GM21528 (cell line): ENCODE measurements around the gene CDC23.
"Not testable (repeated sequence)": the region's sequence is repeated elsewhere in the genome, so short reads cannot be mapped to it uniquely, and the experiment has no call there.

ENCODE experiments used
- ATAC-seq: cut with Tn5 transposase; IDR thresholded peaks from one replicate; pipeline ENCODE4 v1.9.1; 2021; ENCODE audit warnings: mild to moderate bottlenecking, moderate library complexity; ENCODE audit not compliant: unreplicated experiment, low FRiP score

Gene CDC23

DNA sequence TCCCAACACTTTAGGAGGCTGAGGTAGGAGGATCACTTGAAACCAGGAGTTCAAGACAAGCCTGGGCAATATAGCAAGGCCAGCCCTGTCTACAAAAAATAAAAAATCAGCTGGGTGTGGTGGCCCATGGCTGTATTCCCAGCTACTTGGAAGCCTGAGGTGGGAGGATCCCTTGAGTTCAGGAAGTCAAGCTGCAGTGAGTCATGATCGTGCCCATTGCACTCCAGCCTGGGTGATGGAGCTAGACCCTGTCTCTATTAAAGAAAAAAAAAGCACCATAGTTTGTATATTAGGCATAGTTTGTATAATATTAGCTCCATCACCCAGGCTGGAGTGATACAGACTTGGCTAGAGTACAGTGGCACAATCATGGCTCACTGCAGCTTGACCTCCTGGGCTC lies 64.3 kb downstream of the CDC23 start:
- ATAC-seq = no peak

DNA sequence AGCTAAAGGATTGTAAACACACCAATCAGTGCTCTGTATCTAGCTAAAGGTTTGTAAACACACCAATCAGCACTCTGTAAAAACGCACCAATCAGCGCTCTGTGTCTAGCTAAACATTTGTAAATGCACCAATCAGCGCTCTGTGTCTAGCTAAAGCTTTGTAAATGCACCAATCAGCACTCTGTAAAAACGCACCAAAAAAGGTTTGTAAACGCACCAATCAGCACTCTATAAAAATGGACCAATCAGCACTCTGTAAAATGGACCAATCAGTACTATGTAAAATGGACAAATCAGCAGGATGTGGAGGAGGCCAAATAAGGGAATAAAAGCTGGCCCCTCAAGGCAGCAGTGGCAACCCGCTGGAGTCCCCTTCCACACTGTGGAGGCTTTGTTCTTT lies 69.5 kb downstream of the CDC23 start:
- not testable (repeated sequence) for ATAC-seq

DNA sequence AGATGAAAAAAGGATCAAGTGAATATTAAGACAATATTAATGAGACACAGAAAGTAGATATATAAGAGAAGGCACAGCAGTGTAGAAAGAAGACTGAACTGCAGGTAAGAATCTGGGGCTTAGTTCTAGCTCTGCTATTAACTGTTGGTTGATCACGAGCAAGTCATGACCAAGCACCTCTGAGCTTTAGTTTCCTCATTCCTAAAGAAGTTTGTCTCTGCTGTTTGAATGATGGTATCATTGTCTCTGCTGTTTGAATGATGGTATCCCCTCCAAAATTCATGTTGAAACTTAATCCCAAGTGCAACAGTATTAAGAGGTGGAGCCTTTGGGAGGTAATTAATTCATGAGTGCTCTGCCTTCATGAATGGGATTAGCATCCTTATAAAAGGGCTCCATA lies 71.4 kb downstream of the CDC23 start:
- ATAC-seq = no peak

DNA sequence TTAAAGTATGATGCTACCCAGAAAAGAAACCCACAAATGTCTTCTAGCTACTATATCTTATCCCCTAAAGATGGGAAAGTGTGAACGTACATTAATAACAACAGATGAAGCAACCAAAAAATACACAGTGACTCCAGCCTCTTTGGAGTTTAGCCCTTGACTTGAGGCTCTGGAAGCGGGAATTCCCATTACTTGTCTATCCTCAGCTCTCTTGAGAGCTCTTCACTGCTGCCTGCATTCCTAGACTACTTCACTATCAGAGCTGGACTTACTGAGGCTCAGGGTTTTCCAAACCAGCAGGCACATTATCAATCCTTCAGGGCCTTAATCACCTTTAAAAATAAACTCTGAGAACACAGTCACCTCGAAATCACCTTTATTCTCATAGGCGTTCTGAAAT lies 72.9 kb downstream of the CDC23 start:
- ATAC-seq = no peak

DNA sequence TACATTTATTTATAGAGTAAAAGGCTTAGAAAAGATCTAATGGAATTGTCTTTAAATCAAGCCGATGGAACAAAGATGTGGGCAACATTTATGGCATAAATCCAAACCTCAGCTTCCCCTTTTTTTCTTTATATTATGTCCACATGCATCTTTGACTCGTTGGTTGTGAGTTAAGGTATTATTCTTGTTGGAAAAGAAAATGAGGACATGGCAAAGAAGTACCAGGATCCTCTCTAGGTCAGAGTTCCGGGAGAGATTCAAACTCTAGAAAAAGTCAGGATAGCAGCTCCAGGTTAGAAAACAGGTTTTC lies 73.4 kb downstream of the CDC23 start:
- ATAC-seq = no peak

GRCh38 chr5:138138949-138139780 lies 74.0 kb downstream of the CDC23 start, which contains the start of gene NME5:
Gene NME5, minus strand, starts transcription at chr5:138139428. Its CDS starts 648 bp downstream, at chr5:138138780.
- no peak for ATAC-seq
